Natural killer cell (primary cell): Measurements from ENCODE around the gene LGI4. TPM values are rescaled to one million over a fixed set of nuclear protein-coding genes. Genes with fewer than 3 reads are reported as not detected.

Experiments
- ATAC-seq, 3 donors: fragments of 150-1000 bp in 2 of 3; fragments of 200-7000 bp in 1 of 3; cut with Tn5 transposase; 1 replicate in 1 of 3; 2 replicates in 2 of 3; pipeline ENCODE4 v1.10.0; 2021; ENCODE audit warnings: mild to moderate bottlenecking in 2 of 3, moderate library complexity in 2 of 3
- DNase-seq, 2 donors: peaks; one replicate each; pipeline versions ENCODE4 v3.0.0 to v3.0.0-alpha.2; 2013 to 2021; ENCODE audit warnings: mixed read lengths in 1 of 2
- H3K27ac ChIP-seq: one replicate; pipeline ENCODE4 v1.5.1; 2013; ENCODE audit warnings: mild to moderate bottlenecking, low read length
- H3K27me3 ChIP-seq: one replicate; pipeline ENCODE4 v1.6.1; 2013; ENCODE audit warnings: low read length; ENCODE audit not compliant: control insufficient read depth, insufficient read depth
- H3K36me3 ChIP-seq: one replicate; pipeline ENCODE4 v1.6.1; 2013; ENCODE audit warnings: low read length; ENCODE audit not compliant: control insufficient read depth, insufficient read depth
- H3K4me1 ChIP-seq: one replicate; pipeline ENCODE4 v1.6.1; 2013; ENCODE audit warnings: low read length; ENCODE audit not compliant: control insufficient read depth, insufficient read depth
- H3K4me3 ChIP-seq: one replicate; pipeline ENCODE4 v1.5.1; 2013; ENCODE audit warnings: low read length
- H3K9me3 ChIP-seq: one replicate; pipeline ENCODE4 v1.6.1; 2013; ENCODE audit warnings: low read length; ENCODE audit not compliant: control insufficient read depth, insufficient read depth
- H3K27ac Mint-ChIP-seq, 2 donors: one replicate each; pipeline ENCODE4 v1.8.0; 2022; ENCODE audit warnings: mild to moderate bottlenecking in 2 of 2, mixed read lengths in 2 of 2, moderate library complexity in 1 of 2
- H3K27me3 Mint-ChIP-seq, 2 donors: one replicate each; pipeline ENCODE4 v1.8.0; 2022; ENCODE audit warnings: low read depth in 2 of 2, mixed read lengths in 2 of 2
- H3K36me3 Mint-ChIP-seq: one replicate; pipeline ENCODE4 v1.8.0; 2022; ENCODE audit warnings: mixed read lengths
- H3K4me1 Mint-ChIP-seq, 2 donors: one replicate each; pipeline ENCODE4 v1.8.0; 2022; ENCODE audit warnings: mixed read lengths in 2 of 2
- H3K4me3 Mint-ChIP-seq: one replicate; pipeline ENCODE4 v1.8.0; 2022; ENCODE audit warnings: mild to moderate bottlenecking, moderate library complexity, mixed read lengths
- H3K9me3 Mint-ChIP-seq, 2 donors: one replicate each; pipeline ENCODE4 v1.8.0; 2022; ENCODE audit warnings: mixed read lengths in 2 of 2
- CTCF ChIP-seq: fragments of 200-600 bp; IDR thresholded peaks from one replicate; pipeline ENCODE4 v1.8.0; 2022; ENCODE audit warnings: antibody characterized with exemption
- WGBS: methylation state at CpG from one replicate; pipeline ENCODE4 v1.1.7; 2013; ENCODE audit warnings: missing lambda C conversion rate; ENCODE audit not compliant: insufficient coverage; 5-methylcytosine and 5-hydroxymethylcytosine counted together
- intact Hi-C: fragments of 100-400 bp; cut with micrococcal nuclease; formaldehyde crosslinking; loops from one replicate; pipeline ENCODE4 v1.14.2; 2022
- total RNA-seq, 4 donors: library from RNA; stranded (reverse); fragments of 120-200 nt in 1 of 4; gene quantifications; one replicate each; pipeline versions ENCODE4 v1.2.3 to v1.2.4, GENCODE V29; 2013 to 2022

LGI4 gene
- total RNA-seq, 3 donors from 2014 or later (not counting 1 experiment from before 2014, with no cell fraction given) = 0.49 to 0.72 TPM; not detected in 1

GRCh38 chr19:35108730-35109129, 26.1 kb downstream of the LGI4 start:
- H3K9me3 Mint-ChIP-seq = no peaks in the 10 kb centered on the region
- 71% methylated on average over 11 of the region's 11 CpGs for WGBS
- H3K4me3 ChIP-seq = no peak overlapping the region
- intact Hi-C loops = no loop called here
- no peaks in the 10 kb centered on the region for H3K27me3 ChIP-seq
- DNase-seq (no peak), ATAC-seq (no peak)
- TF ChIP-seq CTCF = no peak
- no peaks in the 10 kb centered on the region for H3K4me1 ChIP-seq
- no peak overlapping the region for H3K4me3 Mint-ChIP-seq
- peaks cover 0 to 6% of the 10 kb centered on the region in 2 donors for H3K27me3 Mint-ChIP-seq
- no peak overlapping the region for H3K27ac Mint-ChIP-seq
- H3K27ac ChIP-seq = no peak overlapping the region
- H3K36me3 ChIP-seq = no peaks in the 10 kb centered on the region
- no peaks in the 10 kb centered on the region for H3K36me3 Mint-ChIP-seq
- no peaks in the 10 kb centered on the region for H3K4me1 Mint-ChIP-seq
- peaks cover 5% of the 10 kb centered on the region for H3K9me3 ChIP-seq

- WGBS = 24% methylated on average over 5 of the region's 5 CpGs
- TF ChIP-seq CTCF = no peak
- H3K27ac Mint-ChIP-seq = no peak overlapping the region
Observed at GRCh38 chr19:35107545-35107944, 27.3 kb downstream of the LGI4 start.

GRCh38 chr19:35106898-35107541, 27.8 kb downstream of the LGI4 start:
- TF ChIP-seq CTCF = no peak
- H3K4me1 ChIP-seq = no peaks in the 10 kb centered on the region
- H3K4me1 Mint-ChIP-seq = no peaks in the 10 kb centered on the region
- DNase-seq (no peak), ATAC-seq (no peak)
- peaks cover 0 to 6% of the 10 kb centered on the region in 2 donors for H3K27me3 Mint-ChIP-seq
- WGBS = 100% methylated on average over 1 of the region's 2 CpGs
- no peaks in the 10 kb centered on the region for H3K36me3 Mint-ChIP-seq
- intact Hi-C loops = no loop called here
- peaks cover 5% of the 10 kb centered on the region for H3K9me3 ChIP-seq
- no peak overlapping the region for H3K27ac Mint-ChIP-seq
- no peak overlapping the region for H3K4me3 Mint-ChIP-seq
- no peaks in the 10 kb centered on the region for H3K36me3 ChIP-seq
- no peaks in the 10 kb centered on the region for H3K27me3 ChIP-seq
- H3K27ac ChIP-seq = no peak overlapping the region
- H3K4me3 ChIP-seq = no peak overlapping the region
- H3K9me3 Mint-ChIP-seq = no peaks in the 10 kb centered on the region

More at GRCh38 chr19:35107545-35107944, 27.3 kb downstream of the LGI4 start:
- H3K4me3 ChIP-seq = no peak overlapping the region
- Mint-ChIP-seq H3K27me3 (peaks cover 0 to 6% of the 10 kb centered on the region in 2 donors), H3K4me1 (no peaks in the 10 kb centered on the region), H3K9me3 (no peaks in the 10 kb centered on the region), H3K36me3 (no peaks in the 10 kb centered on the region), H3K4me3 (no peak overlapping the region)
- DNase-seq = no peak
- no peaks in the 10 kb centered on the region for H3K36me3 ChIP-seq
- H3K27ac ChIP-seq = no peak overlapping the region
- ATAC-seq = no peak
- no peaks in the 10 kb centered on the region for H3K4me1 ChIP-seq
- peaks cover 5% of the 10 kb centered on the region for H3K9me3 ChIP-seq
- H3K27me3 ChIP-seq = no peaks in the 10 kb centered on the region
- intact Hi-C loops = no loop called here

- Mint-ChIP-seq H3K9me3 (no peaks in the 10 kb centered on the region), H3K36me3 (no peaks in the 10 kb centered on the region), H3K27ac (no peak overlapping the region), H3K4me3 (no peak overlapping the region), H3K4me1 (no peaks in the 10 kb centered on the region), H3K27me3 (peaks cover 0 to 6% of the 10 kb centered on the region in 2 donors)
- intact Hi-C loops = no loop called here
- Histone ChIP-seq H3K36me3 (no peaks in the 10 kb centered on the region), H3K9me3 (peaks cover 5% of the 10 kb centered on the region), H3K4me1 (no peaks in the 10 kb centered on the region), H3K27ac (no peak overlapping the region), H3K27me3 (no peaks in the 10 kb centered on the region), H3K4me3 (no peak overlapping the region)
- no peak for ATAC-seq
- 95% methylated on average over 9 of the region's 9 CpGs for WGBS
- no peak for TF ChIP-seq CTCF
- no peak for DNase-seq
Observed at GRCh38 chr19:35106291-35106583, 28.6 kb downstream of the LGI4 start.
